ENCODE results near the gene PRM1. TPM values are rescaled to one million over a fixed set of nuclear protein-coding genes. Genes with fewer than 3 reads are reported as not detected.

PRM1 gene
- total and polyA plus RNA-seq, 2 of the 4 experiments (the other 2 are of a cell fraction), result not detected

GRCh38 chr16:11240636-11241473 is 40.3 kb downstream of the PRM1 start (continued):
- no peak for TF ChIP-seq MXI1 (IDR thresholded peaks at IDR 0.05; ENCODE audit: borderline replicate concordance, low read depth, low read length)

GRCh38 chr16:11239644-11240632 is 41.2 kb downstream of the PRM1 start:
- Histone ChIP-seq H2AK5ac (ENCODE audit: low read depth, low read length) (no peak overlapping the region), H3K4me3 (ENCODE audit: insufficient read depth, low read depth, low read length) (no peak overlapping the region), H3K4me2 (ENCODE audit: low read depth, low read length) (no peak overlapping the region), H4K5ac (ENCODE audit: low read depth, low read length) (no peak overlapping the region), H2BK15ac (ENCODE audit: low read depth, low read length) (no peak overlapping the region), H3K9ac (ENCODE audit: low read depth, low read length) (no peak overlapping the region), H2BK5ac (ENCODE audit: low read depth, low read length, poor library complexity, severe bottlenecking) (no peak overlapping the region), H3K27ac (ENCODE audit: insufficient read depth, low read length) (no peak overlapping the region), H3K36me3 (ENCODE audit: control insufficient read depth, insufficient read depth, low read length) (no peaks in the 10 kb centered on the region), H2BK20ac (ENCODE audit: low read depth, low read length) (no peak overlapping the region), H3K14ac (replicated peaks; ENCODE audit: low read depth, low read length) (no peak overlapping the region), H2AFZ (replicated peaks; ENCODE audit: low read length, poor library complexity) (no peak overlapping the region), H3K18ac (ENCODE audit: low read depth, low read length) (no peak overlapping the region), H3K27me3 (ENCODE audit: control insufficient read depth, insufficient read depth, low read length) (peaks cover 6% of the 10 kb centered on the region), H3K9me3 (ENCODE audit: control insufficient read depth, insufficient read depth, low read length) (no peaks in the 10 kb centered on the region), H4K8ac (ENCODE audit: low read depth in 2 of 2, low read length in 2 of 2) (no peak overlapping the region), H2AK9ac (replicated peaks; ENCODE audit: low read depth, low read length, poor library complexity) (no peak overlapping the region), H3K4me1 (ENCODE audit: control insufficient read depth, insufficient read depth, low read length) (0 out of 2 replicates have a peak, but pooled peaks cover 2% of the 10 kb centered on the region), H3K56ac (ENCODE audit: extremely low read depth, insufficient read depth, low read length) (no peak overlapping the region), H4K20me1 (ENCODE audit: insufficient read depth, low read length) (no peaks in the 10 kb centered on the region), H3K9me1 (ENCODE audit: insufficient read depth, low read length) (no peaks in the 10 kb centered on the region; the same call in 1 of the 2 replicates), H3K79me1 (ENCODE audit: low read depth in 1 of 2, low read length in 2 of 2) (no peaks in the 10 kb centered on the region), H3K23ac (ENCODE audit: low read depth, low read length) (no peak overlapping the region), H2BK120ac (ENCODE audit: low read depth, low read length) (no peak overlapping the region), H3K4ac (ENCODE audit: low read depth, low read length) (no peak overlapping the region), H4K91ac (ENCODE audit: insufficient read depth, low read depth, low read length) (no peak overlapping the region)
- ChIA-PET POLR2A (ENCODE audit: unreplicated experiment) (no interaction called here), CTCF (no interaction called here)
- DNase-seq (no peak), ATAC-seq (ENCODE audit: low read depth) (no peak)
- WGBS, 2 experiments (ENCODE audit: extremely low coverage in 2 of 2, insufficient read length in 1 of 2), result 73% methylated on average over 3 of the region's 10 CpGs; no CpG with 5 or more reads in 1 of the 2 experiments
- no peak for TF ChIP-seq CTCF (conservative IDR thresholded peaks at IDR 0.05; ENCODE audit: low read depth, low read length)
- no peak for TF ChIP-seq MAFK (IDR thresholded peaks at IDR 0.05; ENCODE audit: low read depth, low read length)
- no peak for TF ChIP-seq FOS (IDR thresholded peaks at IDR 0.05; ENCODE audit: low read depth, low read length)
- no peak for TF ChIP-seq CEBPB (IDR thresholded peaks at IDR 0.05; ENCODE audit: low read depth, low read length)
- no peak for TF ChIP-seq SMC3 (IDR thresholded peaks at IDR 0.05; ENCODE audit: low read depth, low read length)
- dilution Hi-C loops (cut with HindIII; ENCODE audit: low sequenced_read_pairs, unreplicated experiment), result no loop called here
- in situ Hi-C loops (cut with MboI; ENCODE audit: low sequenced_read_pairs), result no loop called here
- BruUV-seq (replicated peaks), result no TSS peak
- intact Hi-C loops (cut with micrococcal nuclease), result no loop called here
